Stimulated activated effector memory CD8-positive, alpha-beta T cell treated with anti-CD3 and anti-CD28 coated beads, Interleukin-12 subunit alpha, Interleukin-12 subunit beta, amount 100 ng/mL, for 72 hours (primary cell): ENCODE results near the gene PCBP3.

Source experiments
- ATAC-seq: fragments of 150-1000 bp; cut with Tn5 transposase; 2 replicates; pipeline ENCODE4 v1.10.0; 2021
- DNase-seq, 2 donors: peaks; one replicate each; pipeline ENCODE4 v3.0.0; 2021 to 2022; ENCODE audit warnings: low spot score in 2 of 2
- H3K27ac Mint-ChIP-seq: one replicate; pipeline ENCODE4 v1.8.0; 2022; ENCODE audit warnings: mild to moderate bottlenecking, mixed read lengths
- H3K36me3 Mint-ChIP-seq: one replicate; pipeline ENCODE4 v1.8.0; 2022; ENCODE audit warnings: mild to moderate bottlenecking, mixed read lengths
- H3K4me1 Mint-ChIP-seq: one replicate; pipeline ENCODE4 v1.8.0; 2022; ENCODE audit warnings: mixed read lengths
- H3K4me3 Mint-ChIP-seq: one replicate; pipeline ENCODE4 v1.8.0; 2022; ENCODE audit warnings: mild to moderate bottlenecking, mixed read lengths
- H3K9me3 Mint-ChIP-seq: one replicate; pipeline ENCODE4 v1.8.0; 2022; ENCODE audit warnings: mixed read lengths

PCBP3 gene

GRCh38 chr21:45912611-45913417, 269.3 kb downstream of the PCBP3 start:
- H3K9me3 Mint-ChIP-seq, result no peaks in the 10 kb centered on the region
- peaks cover 5% of the 10 kb centered on the region for H3K4me1 Mint-ChIP-seq
- H3K4me3 Mint-ChIP-seq, result no peak overlapping the region
- DNase-seq (no peak), ATAC-seq (no peak)
- no peaks in the 10 kb centered on the region for H3K36me3 Mint-ChIP-seq
- no peak overlapping the region for H3K27ac Mint-ChIP-seq

- Mint-ChIP-seq H3K9me3 (no peaks in the 10 kb centered on the region), H3K27ac (no peak overlapping the region), H3K36me3 (no peaks in the 10 kb centered on the region), H3K4me1 (peaks cover 5% of the 10 kb centered on the region), H3K4me3 (no peak overlapping the region)
- no peak for DNase-seq
- ATAC-seq, result no peak
Observed at GRCh38 chr21:45913418-45913765, 269.9 kb downstream of the PCBP3 start.

GRCh38 chr21:45913886-45914285, 270.4 kb downstream of the PCBP3 start:
- DNase-seq, result no peak
- H3K27ac Mint-ChIP-seq, result no peak overlapping the region
- no peaks in the 10 kb centered on the region for H3K9me3 Mint-ChIP-seq
- H3K4me1 Mint-ChIP-seq, result peaks cover 5% of the 10 kb centered on the region
- ATAC-seq, result no peak
- no peaks in the 10 kb centered on the region for H3K36me3 Mint-ChIP-seq
- no peak overlapping the region for H3K4me3 Mint-ChIP-seq

- no peak for ATAC-seq
- H3K36me3 Mint-ChIP-seq, result no peaks in the 10 kb centered on the region
- no peak overlapping the region for H3K27ac Mint-ChIP-seq
Observed at GRCh38 chr21:45914321-45914845, 270.9 kb downstream of the PCBP3 start.

GRCh38 chr21:45916011-45916840, 272.7 kb downstream of the PCBP3 start:
- no peak for DNase-seq
- H3K4me1 Mint-ChIP-seq, result no peaks in the 10 kb centered on the region
- no peak for ATAC-seq
- no peaks in the 10 kb centered on the region for H3K9me3 Mint-ChIP-seq
- H3K27ac Mint-ChIP-seq, result no peak overlapping the region
- no peaks in the 10 kb centered on the region for H3K36me3 Mint-ChIP-seq
- no peak overlapping the region for H3K4me3 Mint-ChIP-seq

More at GRCh38 chr21:45914321-45914845, 270.9 kb downstream of the PCBP3 start:
- no peaks in the 10 kb centered on the region for H3K4me1 Mint-ChIP-seq
- no peak for DNase-seq
- H3K4me3 Mint-ChIP-seq, result no peak overlapping the region
- no peaks in the 10 kb centered on the region for H3K9me3 Mint-ChIP-seq

GRCh38 chr21:45917241-45917640, 273.7 kb downstream of the PCBP3 start:
- ATAC-seq, result no peak
- H3K36me3 Mint-ChIP-seq, result no peaks in the 10 kb centered on the region
- H3K27ac Mint-ChIP-seq, result no peak overlapping the region
- H3K4me3 Mint-ChIP-seq, result no peak overlapping the region
- H3K9me3 Mint-ChIP-seq, result no peaks in the 10 kb centered on the region
- H3K4me1 Mint-ChIP-seq, result no peaks in the 10 kb centered on the region
- DNase-seq, result no peak

- ATAC-seq, result no peak
- no peak overlapping the region for H3K4me3 Mint-ChIP-seq
- H3K36me3 Mint-ChIP-seq, result no peaks in the 10 kb centered on the region
Observed at GRCh38 chr21:45918011-45918410, 274.5 kb downstream of the PCBP3 start.

GRCh38 chr21:45918835-45919447, 275.4 kb downstream of the PCBP3 start:
- Mint-ChIP-seq H3K36me3 (no peaks in the 10 kb centered on the region), H3K9me3 (no peaks in the 10 kb centered on the region), H3K4me1 (peaks cover 7% of the 10 kb centered on the region), H3K27ac (no peak overlapping the region), H3K4me3 (no peak overlapping the region)
- DNase-seq, result no peak
- no peak for ATAC-seq

More at GRCh38 chr21:45918011-45918410, 274.5 kb downstream of the PCBP3 start:
- no peak for DNase-seq
- H3K9me3 Mint-ChIP-seq, result no peaks in the 10 kb centered on the region
- H3K27ac Mint-ChIP-seq, result no peak overlapping the region
- H3K4me1 Mint-ChIP-seq, result peaks cover 6% of the 10 kb centered on the region

GRCh38 chr21:45919593-45919992, 276.1 kb downstream of the PCBP3 start:
- no peaks in the 10 kb centered on the region for H3K9me3 Mint-ChIP-seq
- ATAC-seq (no peak), DNase-seq (no peak)
- peaks cover 7% of the 10 kb centered on the region for H3K4me1 Mint-ChIP-seq
- no peak overlapping the region for H3K4me3 Mint-ChIP-seq
- no peaks in the 10 kb centered on the region for H3K36me3 Mint-ChIP-seq
- H3K27ac Mint-ChIP-seq, result no peak overlapping the region

- no peaks in the 10 kb centered on the region for H3K9me3 Mint-ChIP-seq
- H3K4me1 Mint-ChIP-seq, result peaks cover 7% of the 10 kb centered on the region
- DNase-seq (no peak), ATAC-seq (no peak)
- no peaks in the 10 kb centered on the region for H3K36me3 Mint-ChIP-seq
- no peak overlapping the region for H3K27ac Mint-ChIP-seq
- H3K4me3 Mint-ChIP-seq, result no peak overlapping the region
Observed at GRCh38 chr21:45920824-45921600, 277.5 kb downstream of the PCBP3 start.

- Mint-ChIP-seq H3K9me3 (no peaks in the 10 kb centered on the region), H3K4me3 (no peak overlapping the region), H3K36me3 (no peaks in the 10 kb centered on the region), H3K27ac (no peak overlapping the region), H3K4me1 (peaks cover 7% of the 10 kb centered on the region)
- ATAC-seq, result no peak
- DNase-seq, result no peak
Observed at GRCh38 chr21:45921917-45922316, 278.4 kb downstream of the PCBP3 start.

GRCh38 chr21:45922648-45923047, 279.1 kb downstream of the PCBP3 start:
- H3K4me1 Mint-ChIP-seq, result peaks cover 7% of the 10 kb centered on the region
- DNase-seq (no peak), ATAC-seq (no peak)
- no peak overlapping the region for H3K27ac Mint-ChIP-seq
- no peaks in the 10 kb centered on the region for H3K9me3 Mint-ChIP-seq
- no peak overlapping the region for H3K4me3 Mint-ChIP-seq
- no peaks in the 10 kb centered on the region for H3K36me3 Mint-ChIP-seq

- no peak overlapping the region for H3K27ac Mint-ChIP-seq
- peak; percentile 38 to 62 for DNase-seq
- peaks cover 7% of the 10 kb centered on the region for H3K4me1 Mint-ChIP-seq
- ATAC-seq, result peak; percentile 57
- H3K9me3 Mint-ChIP-seq, result no peaks in the 10 kb centered on the region
- no peaks in the 10 kb centered on the region for H3K36me3 Mint-ChIP-seq
- H3K4me3 Mint-ChIP-seq, result no peak overlapping the region
Observed at GRCh38 chr21:45923146-45923545, 279.6 kb downstream of the PCBP3 start.

- no peak overlapping the region for H3K4me3 Mint-ChIP-seq
- no peak overlapping the region for H3K27ac Mint-ChIP-seq
- H3K9me3 Mint-ChIP-seq, result no peaks in the 10 kb centered on the region
- H3K36me3 Mint-ChIP-seq, result no peaks in the 10 kb centered on the region
- H3K4me1 Mint-ChIP-seq, result peaks cover 7% of the 10 kb centered on the region
- DNase-seq (no peak), ATAC-seq (no peak)
Observed at GRCh38 chr21:45926281-45926680, 282.8 kb downstream of the PCBP3 start.

- H3K36me3 Mint-ChIP-seq, result peaks cover 5% of the 10 kb centered on the region
- H3K9me3 Mint-ChIP-seq, result no peaks in the 10 kb centered on the region
- ATAC-seq (no peak), DNase-seq (no peak)
- no peak overlapping the region for H3K4me3 Mint-ChIP-seq
- H3K4me1 Mint-ChIP-seq, result peaks cover 7% of the 10 kb centered on the region
- H3K27ac Mint-ChIP-seq, result no peak overlapping the region
Observed at GRCh38 chr21:45927032-45927431, 283.5 kb downstream of the PCBP3 start.
